ENCODE measurements around the gene LITAF. TPM values are rescaled to one million over a fixed set of nuclear protein-coding genes. Genes with fewer than 3 reads are reported as not detected.

The LITAF gene
- total RNA-seq, 1 experiment from 2014 or later, result 84.2 TPM

DNA sequence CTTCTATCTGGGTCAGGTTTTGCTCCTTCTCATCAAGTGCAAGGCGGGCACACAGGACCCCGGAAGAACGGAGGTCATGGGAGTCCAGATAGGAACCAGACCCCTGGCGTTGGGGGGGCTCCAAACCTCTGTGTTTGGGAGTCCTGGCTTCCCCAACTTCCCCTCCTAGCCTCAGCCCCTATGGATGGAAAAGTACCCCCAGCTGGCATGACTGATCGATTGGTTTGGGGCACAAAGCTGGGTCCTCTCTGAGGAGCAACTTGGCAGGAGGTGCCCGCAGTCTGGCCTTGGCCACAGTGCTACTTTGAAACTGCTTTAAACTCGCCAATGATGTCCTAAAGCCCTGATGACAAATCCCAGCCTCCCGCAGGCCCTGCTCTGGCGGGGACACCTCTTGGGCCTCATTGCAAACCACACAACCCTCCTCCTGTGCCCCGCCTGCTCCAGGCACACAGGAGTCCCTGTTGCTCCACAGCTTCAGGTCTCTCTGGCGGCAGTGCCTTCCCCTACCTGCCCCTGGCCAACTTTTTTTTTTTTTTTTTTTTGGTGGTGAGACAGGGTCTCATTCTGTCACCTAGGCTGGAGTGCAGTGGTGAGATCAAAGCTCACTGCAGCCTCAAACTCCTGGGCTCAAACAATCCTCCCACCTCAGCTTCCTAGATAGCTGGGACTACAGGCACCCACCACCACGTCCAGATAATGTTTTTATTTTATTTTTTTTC, 43.5 kb upstream of the LITAF start:
- Histone ChIP-seq H3K9ac (ENCODE audit: low read length) (no peak overlapping the region), H3K4me3 (replicated peaks in 1 of 2; ENCODE audit: low read depth in 1 of 2, low read length in 2 of 2) (no peak overlapping the region), H3K4me1 (ENCODE audit: control insufficient read depth in 1 of 2, insufficient read depth in 2 of 2, low read length in 2 of 2) (peaks cover 26 to 53% of the 10 kb centered on the region in 2 experiments), H3K36me3 (ENCODE audit: control insufficient read depth in 1 of 2, insufficient read depth in 2 of 2, low read length in 2 of 2) (no peaks in the 10 kb centered on the region), H3K27ac (ENCODE audit: low read depth, low read length) (no peak overlapping the region), H3K79me2 (ENCODE audit: insufficient read depth, low read length) (no peaks in the 10 kb centered on the region), H4K20me1 (ENCODE audit: insufficient read depth) (no peaks in the 10 kb centered on the region), H3K27me3 (ENCODE audit: insufficient read depth, low read length) (no peaks in the 10 kb centered on the region), H2AFZ (ENCODE audit: low read depth, low read length, poor library complexity, severe bottlenecking) (no peak overlapping the region), H3K4me2 (ENCODE audit: low read length) (no peak overlapping the region), H3K9me3 (ENCODE audit: control insufficient read depth in 1 of 2, insufficient read depth in 1 of 2, low read depth in 1 of 2, low read length in 2 of 2) (no peaks in the 10 kb centered on the region), H3K9me2 (ENCODE audit: insufficient read depth) (no peaks in the 10 kb centered on the region)
- DNase-seq (ENCODE audit: low read depth, low spot score) (no peak), ATAC-seq (no peak)
- TF ChIP-seq POLR2AphosphoS5 (IDR thresholded peaks at IDR 0.05; ENCODE audit: low read depth, low read length), result no peak
- TF ChIP-seq CBX3 (IDR thresholded peaks at IDR 0.05; ENCODE audit: low read depth), result no peak
- TF ChIP-seq, protein P1, sequence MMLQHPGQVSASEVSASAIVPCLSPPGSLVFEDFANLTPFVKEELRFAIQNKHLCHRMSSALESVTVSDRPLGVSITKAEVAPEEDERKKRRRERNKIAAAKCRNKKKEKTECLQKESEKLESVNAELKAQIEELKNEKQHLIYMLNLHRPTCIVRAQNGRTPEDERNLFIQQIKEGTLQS (IDR thresholded peaks at IDR 0.05), result no peak
- TF ChIP-seq JUND (IDR thresholded peaks at IDR 0.05), result no peak
- no peak for TF ChIP-seq EZH2 (IDR thresholded peaks at IDR 0.05)
- TF ChIP-seq, protein P2, sequence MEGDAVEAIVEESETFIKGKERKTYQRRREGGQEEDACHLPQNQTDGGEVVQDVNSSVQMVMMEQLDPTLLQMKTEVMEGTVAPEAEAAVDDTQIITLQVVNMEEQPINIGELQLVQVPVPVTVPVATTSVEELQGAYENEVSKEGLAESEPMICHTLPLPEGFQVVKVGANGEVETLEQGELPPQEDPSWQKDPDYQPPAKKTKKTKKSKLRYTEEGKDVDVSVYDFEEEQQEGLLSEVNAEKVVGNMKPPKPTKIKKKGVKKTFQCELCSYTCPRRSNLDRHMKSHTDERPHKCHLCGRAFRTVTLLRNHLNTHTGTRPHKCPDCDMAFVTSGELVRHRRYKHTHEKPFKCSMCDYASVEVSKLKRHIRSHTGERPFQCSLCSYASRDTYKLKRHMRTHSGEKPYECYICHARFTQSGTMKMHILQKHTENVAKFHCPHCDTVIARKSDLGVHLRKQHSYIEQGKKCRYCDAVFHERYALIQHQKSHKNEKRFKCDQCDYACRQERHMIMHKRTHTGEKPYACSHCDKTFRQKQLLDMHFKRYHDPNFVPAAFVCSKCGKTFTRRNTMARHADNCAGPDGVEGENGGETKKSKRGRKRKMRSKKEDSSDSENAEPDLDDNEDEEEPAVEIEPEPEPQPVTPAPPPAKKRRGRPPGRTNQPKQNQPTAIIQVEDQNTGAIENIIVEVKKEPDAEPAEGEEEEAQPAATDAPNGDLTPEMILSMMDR (IDR thresholded peaks at IDR 0.05 in 2 of 3, conservative IDR thresholded peaks at IDR 0.05 in 1 of 3; ENCODE audit: borderline replicate concordance in 1 of 3, insufficient read depth in 1 of 3, low read depth in 2 of 3, low read length in 2 of 3), result no peak
- no peak for TF ChIP-seq POLR2A (IDR thresholded peaks at IDR 0.05; ENCODE audit: borderline replicate concordance, extremely low read depth, insufficient read depth, insufficient read length)
- TF ChIP-seq ZFX (IDR thresholded peaks at IDR 0.05), result no peak
- ChIA-PET POLR2A (no interaction called here), CTCF (interaction anchor here (1.2 kb wide), 1 partner anchor 10 kb away, joined by 3 read pairs; no protein-coding TSS in a partner anchor), RAD21 (ENCODE audit: low non-redundant PET in 1 of 2, low total read pairs in 2 of 2, uncharacterized antibody in 2 of 2, unreplicated experiment in 2 of 2) (no interaction called here)
- intact Hi-C loops (cut with micrococcal nuclease), result no loop called here
- no TSS peak for BruUV-seq (replicated peaks)

Data from HCT116 (cell line).